Activated CD8-positive, alpha-beta memory T cell treated with anti-CD3 and anti-CD28 coated beads for 48 hours (primary cell): ENCODE data around the gene CFLAR.

ENCODE experiments used
- DNase-seq, 3 experiments: peaks; one replicate each; pipeline ENCODE4 v3.0.0-alpha.2; 2020; ENCODE audit warnings: low read depth in 2 of 3, low spot score in 2 of 3

Gene CFLAR

DNA sequence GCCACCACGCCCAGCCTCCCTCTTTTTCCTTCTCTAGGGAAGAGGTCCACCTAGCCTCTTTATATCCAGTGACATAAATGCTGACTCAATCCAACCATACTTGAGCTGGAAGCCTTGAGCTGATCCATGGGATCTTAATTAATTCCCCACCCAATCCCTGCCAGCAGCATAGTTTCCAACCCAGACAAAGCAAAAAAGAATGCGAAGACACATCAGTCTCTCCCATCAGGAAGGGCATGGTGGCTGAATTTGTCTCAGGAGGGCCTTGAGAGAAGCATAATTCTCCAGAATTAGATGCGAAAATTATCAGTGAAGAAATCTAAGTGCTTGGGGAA, 89.5 kb downstream of the CFLAR start:
- DNase-seq, result no peak

DNA sequence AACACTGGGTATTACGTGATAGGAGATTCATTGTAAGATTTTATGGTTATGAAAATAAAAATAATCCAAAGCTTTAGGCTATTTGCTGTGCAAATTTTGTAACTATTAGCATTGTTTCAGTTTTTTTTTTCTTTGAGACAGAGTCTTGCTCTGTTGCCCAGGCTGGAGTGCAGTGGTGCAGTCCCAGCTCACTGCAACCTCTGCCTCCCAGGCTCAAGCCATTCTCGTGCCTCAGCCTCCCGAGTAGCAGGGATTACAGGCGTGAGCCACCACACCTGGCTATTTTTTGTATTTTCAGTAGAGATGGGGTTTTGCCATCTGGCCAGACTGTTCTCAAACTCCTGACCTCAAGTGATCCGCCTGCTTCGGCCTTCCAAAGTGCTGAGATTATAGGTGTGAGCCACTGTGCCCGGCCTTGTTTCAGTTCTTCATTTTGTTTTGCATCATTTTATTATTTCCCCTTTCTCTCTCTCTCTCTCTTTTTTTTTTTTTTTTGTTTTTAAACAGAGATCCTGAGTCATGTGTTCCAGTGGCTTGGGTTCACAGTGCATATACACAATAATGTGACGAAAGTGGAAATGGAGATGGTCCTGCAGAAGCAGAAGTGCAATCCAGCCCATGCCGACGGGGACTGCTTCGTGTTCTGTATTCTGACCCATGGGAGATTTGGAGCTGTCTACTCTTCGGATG, 92.7 kb downstream of the CFLAR start:
- DNase-seq, result no peak

DNA sequence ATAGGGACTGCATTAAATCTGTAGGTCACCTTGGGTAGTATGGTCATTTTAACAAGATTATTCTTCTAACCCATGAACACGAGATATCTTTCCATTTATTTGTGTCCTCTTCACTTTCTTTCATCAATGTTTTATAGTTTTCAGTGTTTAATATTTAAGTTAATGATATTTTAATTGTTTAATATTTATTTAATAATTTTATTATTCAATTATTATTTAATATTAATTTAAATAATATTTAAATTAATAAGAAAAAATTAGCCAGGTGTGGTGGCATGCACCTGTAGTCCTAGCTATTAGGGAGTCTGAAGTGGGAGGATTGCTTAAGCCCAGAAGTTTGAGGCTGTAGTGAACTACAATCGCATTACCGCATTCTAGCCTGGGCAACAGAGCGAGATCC, 100.0 kb downstream of the CFLAR start:
- no peak for DNase-seq

DNA sequence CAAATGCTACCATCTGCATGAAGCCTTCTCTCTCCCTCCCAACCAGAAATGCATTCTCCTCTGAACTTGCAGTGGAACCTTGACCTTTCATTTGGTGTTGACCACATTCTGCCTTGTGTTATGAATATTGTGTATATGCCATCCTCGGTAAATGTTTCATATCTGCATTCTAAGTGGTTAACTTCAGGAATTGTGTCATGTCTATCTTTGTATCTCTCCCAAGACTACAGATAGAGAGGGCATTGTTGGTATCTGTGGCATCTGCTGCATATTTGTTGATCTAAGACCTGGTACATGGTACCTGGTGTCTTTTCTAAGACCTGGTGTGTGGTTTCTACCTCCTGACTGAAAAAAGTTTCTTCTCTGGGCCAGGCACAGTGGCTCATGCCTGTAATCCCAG, 101.0 kb downstream of the CFLAR start:
- DNase-seq, result no peak

DNA sequence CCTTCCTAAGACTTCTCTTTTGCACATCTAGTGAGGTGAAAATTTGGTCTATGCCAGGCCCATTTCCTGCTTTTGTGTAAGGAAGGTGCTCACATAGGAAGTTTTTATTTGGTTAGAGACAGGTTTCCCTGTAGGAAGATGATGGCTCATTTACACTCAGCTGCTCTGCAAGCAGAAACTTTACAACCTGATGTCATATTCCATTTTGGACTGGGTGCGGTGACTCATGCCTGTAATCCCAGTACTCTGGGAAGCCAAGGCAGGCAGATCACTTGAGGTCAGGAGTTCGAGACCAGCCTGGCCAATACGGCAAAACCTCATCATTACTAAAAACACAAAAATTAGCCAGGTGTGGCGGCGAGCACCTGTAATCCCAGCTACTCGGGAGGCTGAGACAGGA, 102.8 kb downstream of the CFLAR start:
- DNase-seq, result no peak

DNA sequence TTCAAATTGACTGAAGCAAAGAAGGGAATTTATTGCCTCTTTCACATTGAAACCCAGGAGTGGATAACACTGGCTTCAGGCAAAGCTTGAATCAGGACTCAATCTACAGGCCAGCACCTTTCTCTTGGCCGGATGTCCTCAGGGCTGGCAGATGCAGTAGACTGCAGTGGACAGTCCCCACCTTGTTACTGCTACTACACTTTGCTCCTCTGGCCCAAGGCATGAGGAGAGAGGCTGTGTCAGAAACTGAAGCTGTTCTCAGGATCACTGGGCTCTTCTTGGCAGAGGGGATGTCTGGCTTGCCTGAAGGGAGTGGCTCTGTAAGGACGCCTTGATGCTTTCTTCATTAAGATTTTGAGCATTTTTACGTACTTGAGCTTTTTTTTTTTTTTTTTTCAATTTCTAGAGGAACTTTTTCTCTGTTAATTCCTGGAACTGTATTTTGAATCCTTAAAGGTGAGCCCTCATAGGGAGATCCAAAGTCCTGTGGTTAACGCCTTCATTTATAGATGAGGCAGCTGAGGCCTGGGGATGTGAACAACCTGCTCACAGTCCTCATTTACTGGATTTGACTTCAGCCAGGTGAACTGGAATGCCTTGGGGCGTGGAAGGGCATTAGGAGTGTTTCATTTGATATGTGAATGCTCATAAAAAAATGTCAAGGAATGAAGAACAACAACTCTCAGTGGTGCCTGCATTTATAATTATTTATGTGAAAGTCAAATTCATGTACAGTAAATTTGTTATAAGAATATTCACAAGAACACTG, 103.5 kb downstream of the CFLAR start:
- no peak for DNase-seq

DNA sequence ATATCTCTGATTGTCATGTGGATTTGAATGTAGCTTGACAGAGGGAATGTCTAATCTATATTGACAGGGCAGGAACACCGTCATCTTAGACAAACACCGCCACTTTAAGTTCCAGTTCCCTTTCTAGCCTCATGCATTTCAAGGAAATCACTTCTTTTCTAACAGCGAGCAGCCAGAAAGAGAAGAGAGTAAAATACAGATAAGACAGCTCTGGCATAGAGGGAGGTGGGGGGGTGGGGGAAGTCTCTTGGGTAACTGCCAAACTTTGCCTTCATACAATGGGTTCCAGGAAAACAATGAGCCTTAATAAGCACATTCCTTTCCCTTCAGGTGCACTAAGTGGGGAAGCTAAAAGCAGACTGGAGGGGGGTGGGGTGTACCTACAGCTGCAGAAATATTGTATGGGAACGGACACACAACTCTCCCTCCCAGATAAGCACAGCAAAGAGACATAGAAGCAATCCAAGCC, 104.2 kb downstream of the CFLAR start:
- no peak for DNase-seq

DNA sequence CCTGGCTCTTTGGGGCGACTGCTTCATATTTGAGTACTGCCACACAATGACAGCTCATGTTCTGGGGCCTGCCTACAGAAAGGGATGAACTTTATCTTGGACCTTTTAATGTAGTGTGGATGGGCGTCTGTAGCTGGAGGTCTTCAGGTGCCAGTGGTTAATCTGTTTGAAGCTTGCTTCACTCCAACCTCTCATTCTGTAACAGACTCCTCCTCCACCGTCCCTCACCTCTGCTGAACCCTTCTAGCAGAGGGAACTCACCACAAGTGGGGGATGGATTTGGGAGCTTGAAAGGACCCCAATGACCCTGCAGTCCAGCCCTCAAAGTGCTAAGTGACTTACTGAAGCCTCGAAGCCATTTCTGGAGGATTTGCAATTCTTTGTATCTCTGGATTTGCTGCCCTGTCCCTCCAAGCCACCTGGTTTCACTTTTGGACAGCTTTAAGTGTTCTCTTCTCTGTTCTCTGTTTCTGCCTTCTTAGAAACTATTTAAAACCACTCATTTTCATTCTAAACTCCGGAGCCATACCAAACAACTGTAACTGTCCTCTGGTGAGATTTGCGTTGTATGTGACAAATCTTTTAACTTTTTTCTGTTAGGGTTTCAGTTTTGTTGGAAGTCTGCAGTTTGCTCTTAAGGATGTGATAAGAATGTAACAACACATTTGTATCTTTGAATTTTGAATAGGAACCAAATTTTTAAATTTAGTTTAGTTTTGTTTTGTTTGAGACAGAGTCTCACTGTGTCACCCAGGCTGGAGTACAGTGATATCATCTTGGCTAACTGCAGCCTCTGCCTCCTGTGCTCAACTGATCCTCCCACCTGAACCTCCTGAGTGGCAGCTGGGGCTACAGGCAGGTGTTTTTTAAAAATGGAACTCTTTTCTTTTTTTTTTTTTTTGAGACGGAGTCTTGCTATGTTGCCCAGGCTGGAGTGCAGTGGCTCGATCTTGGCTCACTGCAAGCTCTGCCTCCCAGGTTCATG, 107.4 kb downstream of the CFLAR start:
- DNase-seq, result no peak
